HEK293 (cell line): ENCODE results near the gene PNCK.

Experiments used
- CTCF ChIA-PET: fragments of 350-600 bp; formaldehyde crosslinking; extraction: SDS; loops from one replicate; lab custom pipeline; 2021; ENCODE audit warnings: antibody characterized with exemption; lab: Yijun Ruan, JAX
- POLR2A ChIA-PET: fragments of 300-600 bp; formaldehyde crosslinking; extraction: SDS; loops from one replicate; lab custom pipeline; 2020; ENCODE audit warnings: antibody characterized with exemption, inconsistent platforms; lab: Yijun Ruan, JAX
- H3K27ac ChIP-seq: fragments of 200-500 bp; sonication (Bioruptor generic); 2 replicates; pipeline ENCODE4 v1.5.1; 2014; ENCODE audit warnings: low read depth, low read length, control low read depth, inconsistent platforms; ENCODE audit errors: extremely low read depth
- H3K36me3 ChIP-seq, 2 experiments: fragments of 200-500 bp in 1 of 2; sonication (Bioruptor generic) in 1 of 2; 1 replicate in 1 of 2; 2 replicates in 1 of 2; pipeline ENCODE4 v1.5.1; 2014 to 2017; ENCODE audit warnings: inconsistent platforms in 2 of 2, low read length in 2 of 2; ENCODE audit not compliant: control insufficient read depth in 2 of 2, insufficient read depth in 1 of 2
- H3K4me1 ChIP-seq: fragments of 200-500 bp; sonication (Bioruptor generic); 2 replicates; pipeline ENCODE4 v1.5.1; 2014; ENCODE audit warnings: mild to moderate bottlenecking, low read length, inconsistent platforms; ENCODE audit not compliant: control insufficient read depth, insufficient read depth
- H3K4me3 ChIP-seq: 2 replicates; pipeline ENCODE4 v1.5.1; 2011; ENCODE audit warnings: low read depth, mild to moderate bottlenecking, control low read depth, low read length, moderate library complexity
- H3K9me3 ChIP-seq: fragments of 200-500 bp; sonication (Bioruptor generic); 2 replicates; pipeline ENCODE4 v1.5.1; 2014; ENCODE audit warnings: low read depth, low read length, inconsistent platforms; ENCODE audit not compliant: control insufficient read depth, insufficient read depth
- BCL11A ChIP-seq: fragments of 450-650 bp; formaldehyde crosslinking; IDR thresholded peaks from 2 replicates; pipeline ENCODE4 v1.5.1; 2016; ENCODE audit warnings: low read depth, missing biosample characterization, missing genetic modification characterization
- GFI1B ChIP-seq: fragments of 450-650 bp; formaldehyde crosslinking; IDR thresholded peaks from 2 replicates; pipeline ENCODE4 v1.5.1; 2016; ENCODE audit warnings: missing biosample characterization, missing genetic modification characterization
- KLF8 ChIP-seq: fragments of 450-650 bp; formaldehyde crosslinking; IDR thresholded peaks from 2 replicates; pipeline ENCODE4 v1.5.1; 2016; ENCODE audit warnings: missing biosample characterization, missing genetic modification characterization
- SP2 ChIP-seq: fragments of 450-650 bp; formaldehyde crosslinking; IDR thresholded peaks from 2 replicates; pipeline ENCODE4 v1.5.1; 2016; ENCODE audit warnings: missing biosample characterization, missing genetic modification characterization
- TCF7L2 ChIP-seq: IDR thresholded peaks from 2 replicates; pipeline ENCODE4 v1.6.1; 2011; ENCODE audit warnings: low read depth, mild to moderate bottlenecking, inconsistent platforms, low read length, moderate library complexity, borderline replicate concordance
- ZFHX2 ChIP-seq: fragments of 450-650 bp; formaldehyde crosslinking; conservative IDR thresholded peaks from 2 replicates; pipeline ENCODE4 v1.5.1; 2016; ENCODE audit warnings: missing biosample characterization, missing genetic modification characterization
- ZNF121 ChIP-seq: fragments of 450-650 bp; formaldehyde crosslinking; IDR thresholded peaks from 2 replicates; pipeline ENCODE4 v1.5.1; 2016; ENCODE audit warnings: missing biosample characterization, missing genetic modification characterization
- ZNF155 ChIP-seq: fragments of 450-650 bp; formaldehyde crosslinking; IDR thresholded peaks from 2 replicates; pipeline ENCODE4 v1.5.1; 2016; ENCODE audit warnings: missing biosample characterization, missing genetic modification characterization
- ZNF169 ChIP-seq: fragments of 450-650 bp; formaldehyde crosslinking; IDR thresholded peaks from 2 replicates; pipeline ENCODE4 v1.5.1; 2016; ENCODE audit warnings: missing biosample characterization, missing genetic modification characterization
- ZNF19 ChIP-seq: fragments of 450-650 bp; formaldehyde crosslinking; IDR thresholded peaks from 2 replicates; pipeline ENCODE4; 2016; ENCODE audit warnings: missing biosample characterization, missing genetic modification characterization, low read depth
- ZNF223 ChIP-seq: fragments of 450-650 bp; formaldehyde crosslinking; IDR thresholded peaks from 2 replicates; pipeline ENCODE4 v1.5.1; 2016; ENCODE audit warnings: missing biosample characterization, missing genetic modification characterization
- ZNF311 ChIP-seq: fragments of 450-650 bp; formaldehyde crosslinking; IDR thresholded peaks from 2 replicates; pipeline ENCODE4 v1.5.1; 2017; ENCODE audit warnings: missing biosample characterization, missing genetic modification characterization, borderline replicate concordance
- ZNF621 ChIP-seq: fragments of 450-650 bp; formaldehyde crosslinking; IDR thresholded peaks from 2 replicates; pipeline ENCODE4 v1.5.1; 2017; ENCODE audit warnings: missing biosample characterization, missing genetic modification characterization
- ZNF792 ChIP-seq: fragments of 450-650 bp; formaldehyde crosslinking; IDR thresholded peaks from 2 replicates; pipeline ENCODE4 v1.5.1; 2016; ENCODE audit warnings: missing biosample characterization, missing genetic modification characterization
- TF ChIP-seq, protein P1 (sequence below): IDR thresholded peaks from 2 replicates; pipeline ENCODE4 v1.6.1; 2011; ENCODE audit warnings: mild to moderate bottlenecking, low read depth, low read length, borderline replicate concordance
- TF ChIP-seq, protein P2 (sequence below): fragments of 450-650 bp; formaldehyde crosslinking; IDR thresholded peaks from 2 replicates; pipeline ENCODE4 v1.5.1; 2017; ENCODE audit warnings: missing biosample characterization, missing genetic modification characterization
- TF ChIP-seq, protein P3 (sequence below): fragments of 450-650 bp; formaldehyde crosslinking; IDR thresholded peaks from 2 replicates; pipeline ENCODE4 v1.5.1; 2016; ENCODE audit warnings: missing biosample characterization, missing genetic modification characterization, borderline replicate concordance

Gene PNCK

DNA sequence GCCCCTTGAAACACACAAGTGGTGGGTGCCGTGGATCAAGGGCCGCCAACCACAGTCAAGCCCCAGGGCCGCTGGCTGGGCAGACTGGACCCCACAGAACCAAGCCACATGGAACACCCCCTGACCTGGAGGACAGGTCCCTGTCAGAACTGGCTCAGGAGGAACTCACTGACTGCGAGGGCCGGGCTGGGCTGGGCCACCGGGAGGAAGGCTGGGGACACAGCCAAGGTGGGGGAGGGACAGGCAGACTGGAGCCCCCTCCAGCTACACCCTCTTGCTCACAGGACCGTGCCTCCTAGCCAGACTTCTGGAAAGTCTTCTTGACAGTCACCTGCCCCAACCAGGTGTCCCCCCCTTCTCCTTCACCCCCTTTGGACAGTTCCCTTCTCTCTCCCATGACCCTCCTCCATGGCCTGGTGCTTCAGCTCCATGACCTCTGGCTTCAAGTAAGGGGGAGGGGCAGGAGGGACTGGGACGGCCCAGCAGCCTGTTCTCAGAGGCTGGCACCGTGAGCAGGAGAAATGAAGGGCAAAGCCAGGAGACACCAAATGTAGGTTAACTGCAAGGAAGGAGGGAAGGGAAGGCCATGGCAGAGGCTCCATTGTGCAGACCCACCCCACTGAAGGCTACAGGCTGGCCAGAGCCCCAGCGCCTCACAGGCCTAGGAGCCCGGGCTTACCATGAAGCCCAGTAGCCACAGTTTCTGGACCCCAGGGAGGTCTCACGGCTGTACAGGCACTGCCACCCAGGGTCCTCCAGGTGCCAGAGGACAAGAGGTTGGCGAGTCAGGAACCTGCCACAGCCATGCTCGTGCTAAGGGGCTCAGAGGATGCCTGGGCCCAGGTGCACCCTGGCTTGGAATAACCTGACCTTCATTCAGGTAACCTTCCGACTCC, 49.2 kb downstream of the PNCK start:
- no peaks in the 10 kb centered on the region for H3K36me3 ChIP-seq
- no peaks in the 10 kb centered on the region for H3K4me1 ChIP-seq
- TF ChIP-seq ZNF19 (tag by site-specific recombination): no peak
- no peak for TF ChIP-seq TCF7L2
- TF ChIP-seq, protein P1, sequence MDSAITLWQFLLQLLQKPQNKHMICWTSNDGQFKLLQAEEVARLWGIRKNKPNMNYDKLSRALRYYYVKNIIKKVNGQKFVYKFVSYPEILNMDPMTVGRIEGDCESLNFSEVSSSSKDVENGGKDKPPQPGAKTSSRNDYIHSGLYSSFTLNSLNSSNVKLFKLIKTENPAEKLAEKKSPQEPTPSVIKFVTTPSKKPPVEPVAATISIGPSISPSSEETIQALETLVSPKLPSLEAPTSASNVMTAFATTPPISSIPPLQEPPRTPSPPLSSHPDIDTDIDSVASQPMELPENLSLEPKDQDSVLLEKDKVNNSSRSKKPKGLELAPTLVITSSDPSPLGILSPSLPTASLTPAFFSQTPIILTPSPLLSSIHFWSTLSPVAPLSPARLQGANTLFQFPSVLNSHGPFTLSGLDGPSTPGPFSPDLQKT: no peak
- TF ChIP-seq ZNF223: no peak
- TF ChIP-seq, protein P2, sequence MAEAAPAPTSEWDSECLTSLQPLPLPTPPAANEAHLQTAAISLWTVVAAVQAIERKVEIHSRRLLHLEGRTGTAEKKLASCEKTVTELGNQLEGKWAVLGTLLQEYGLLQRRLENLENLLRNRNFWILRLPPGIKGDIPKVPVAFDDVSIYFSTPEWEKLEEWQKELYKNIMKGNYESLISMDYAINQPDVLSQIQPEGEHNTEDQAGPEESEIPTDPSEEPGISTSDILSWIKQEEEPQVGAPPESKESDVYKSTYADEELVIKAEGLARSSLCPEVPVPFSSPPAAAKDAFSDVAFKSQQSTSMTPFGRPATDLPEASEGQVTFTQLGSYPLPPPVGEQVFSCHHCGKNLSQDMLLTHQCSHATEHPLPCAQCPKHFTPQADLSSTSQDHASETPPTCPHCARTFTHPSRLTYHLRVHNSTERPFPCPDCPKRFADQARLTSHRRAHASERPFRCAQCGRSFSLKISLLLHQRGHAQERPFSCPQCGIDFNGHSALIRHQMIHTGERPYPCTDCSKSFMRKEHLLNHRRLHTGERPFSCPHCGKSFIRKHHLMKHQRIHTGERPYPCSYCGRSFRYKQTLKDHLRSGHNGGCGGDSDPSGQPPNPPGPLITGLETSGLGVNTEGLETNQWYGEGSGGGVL (tag by site-specific recombination): no peak
- no peak for TF ChIP-seq ZNF792 (tag by site-specific recombination)
- no peak for TF ChIP-seq GFI1B (tag by site-specific recombination)
- TF ChIP-seq ZNF621: no peak
- no peak for TF ChIP-seq ZNF311 (tag by site-specific recombination)
- TF ChIP-seq, protein P3, sequence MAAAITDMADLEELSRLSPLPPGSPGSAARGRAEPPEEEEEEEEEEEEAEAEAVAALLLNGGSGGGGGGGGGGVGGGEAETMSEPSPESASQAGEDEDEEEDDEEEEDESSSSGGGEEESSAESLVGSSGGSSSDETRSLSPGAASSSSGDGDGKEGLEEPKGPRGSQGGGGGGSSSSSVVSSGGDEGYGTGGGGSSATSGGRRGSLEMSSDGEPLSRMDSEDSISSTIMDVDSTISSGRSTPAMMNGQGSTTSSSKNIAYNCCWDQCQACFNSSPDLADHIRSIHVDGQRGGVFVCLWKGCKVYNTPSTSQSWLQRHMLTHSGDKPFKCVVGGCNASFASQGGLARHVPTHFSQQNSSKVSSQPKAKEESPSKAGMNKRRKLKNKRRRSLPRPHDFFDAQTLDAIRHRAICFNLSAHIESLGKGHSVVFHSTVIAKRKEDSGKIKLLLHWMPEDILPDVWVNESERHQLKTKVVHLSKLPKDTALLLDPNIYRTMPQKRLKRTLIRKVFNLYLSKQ: no peak
- TF ChIP-seq ZNF155 (tag by site-specific recombination): no peak
- TF ChIP-seq ZNF121 (tag by site-specific recombination): no peak
- TF ChIP-seq SP2 (tag by site-specific recombination): no peak
- no peak for TF ChIP-seq ZNF169 (tag by site-specific recombination)
- no peak for TF ChIP-seq KLF8
- ChIA-PET POLR2A (interaction anchor here (0.6 kb wide), 1 partner anchor 367 kb away, joined by 4 read pairs; no protein-coding TSS in a partner anchor), CTCF (no interaction called here)
- H3K27ac ChIP-seq: no peak overlapping the region
- H3K9me3 ChIP-seq: no peaks in the 10 kb centered on the region
- no peak overlapping the region for H3K4me3 ChIP-seq

DNA sequence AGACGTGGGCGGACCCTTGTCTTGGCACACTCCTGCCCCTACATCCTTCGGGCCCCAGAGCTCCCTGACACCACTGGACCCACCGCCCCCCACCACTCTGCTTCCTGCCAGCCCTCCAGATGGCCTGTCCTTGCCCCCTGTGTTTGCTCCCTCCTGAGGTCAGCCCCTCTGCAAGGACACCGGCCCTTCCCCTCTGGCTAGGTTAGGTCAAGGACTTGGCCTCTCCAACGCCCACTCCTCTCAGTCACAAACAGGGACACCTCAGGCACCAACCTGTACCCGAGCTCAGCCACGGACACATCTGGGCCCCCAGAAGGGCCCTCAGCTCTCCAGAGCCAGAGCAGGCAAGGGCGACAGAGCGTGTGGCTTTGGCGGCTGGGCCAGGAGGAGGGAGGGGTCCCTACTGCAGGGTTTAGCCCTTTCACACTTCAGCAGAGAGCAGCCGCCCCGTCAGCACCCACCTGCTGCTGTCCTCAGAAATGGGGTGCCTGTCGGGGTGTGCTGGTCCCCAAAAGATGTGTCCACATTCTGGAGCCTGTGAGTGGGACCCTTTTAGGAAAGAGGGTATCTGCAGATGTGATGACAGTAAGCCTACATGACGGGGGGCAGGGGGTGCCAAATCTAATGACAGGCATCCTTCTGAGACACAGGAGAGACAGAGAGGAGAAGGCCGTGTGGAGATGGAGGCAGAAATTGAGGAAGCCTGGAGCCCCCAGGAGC, 50.1 kb downstream of the PNCK start:
- CTCF ChIA-PET: interaction anchor here (1.3 to 2.0 kb wide), 3 partner anchors 13 to 85 kb away, joined by 5 to 10 read pairs (median 5); no protein-coding TSS in a partner anchor
- TF ChIP-seq BCL11A (no peak), ZFHX2 (0 out of 2 replicates have a peak, but pooled peaks have one; percentile 10)
- Histone ChIP-seq H3K27ac (no peak overlapping the region), H3K4me3 (no peak overlapping the region), H3K9me3 (no peaks in the 10 kb centered on the region), H3K36me3 (no peaks in the 10 kb centered on the region), H3K4me1 (no peaks in the 10 kb centered on the region)
- POLR2A ChIA-PET: no interaction called here
